LNCAP (cell line): ENCODE results near the gene RBFOX2.

Experiments used
- TF ChIP-seq, protein P1 (sequence below): fragments of 450-650 bp; IDR thresholded peaks from 2 replicates; pipeline ENCODE4 v1.5.1; 2017; ENCODE audit warnings: mild to moderate bottlenecking

RBFOX2 gene

DNA sequence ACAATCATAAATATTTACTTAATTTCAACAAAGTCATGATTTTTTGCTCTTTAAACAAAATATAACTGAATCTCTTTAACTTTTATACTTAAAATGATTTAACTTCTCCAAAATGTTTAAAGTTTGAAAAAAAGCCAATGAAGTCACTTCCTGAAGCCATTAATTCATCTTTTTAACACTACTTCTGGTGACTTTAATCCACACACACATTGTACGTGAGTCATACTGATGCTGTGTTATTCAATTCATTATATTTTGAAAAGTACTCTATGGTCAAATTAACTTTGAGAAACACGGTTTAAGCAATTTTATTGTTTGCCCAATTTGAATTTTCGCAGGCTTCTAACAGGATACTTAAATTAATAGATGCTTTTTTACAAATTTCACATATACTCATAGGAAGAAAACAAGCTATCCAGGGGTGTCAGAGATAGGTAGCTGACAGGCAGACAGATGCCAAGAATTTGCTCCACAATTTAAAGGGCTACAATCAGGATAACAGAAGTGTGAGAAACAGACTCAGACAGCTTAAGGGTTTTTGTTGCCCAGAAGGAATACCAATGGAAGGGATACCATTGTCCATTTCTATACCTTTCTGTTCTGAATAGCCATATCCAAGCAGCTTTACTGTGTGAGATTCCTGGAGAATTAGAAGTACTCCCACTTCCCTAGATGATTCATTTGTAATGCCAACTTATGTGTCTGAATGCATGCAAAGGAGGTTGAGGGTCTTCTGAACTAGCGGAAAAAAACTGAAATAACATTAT, 118.4 kb downstream of the RBFOX2 start:
- TF ChIP-seq, protein P1, sequence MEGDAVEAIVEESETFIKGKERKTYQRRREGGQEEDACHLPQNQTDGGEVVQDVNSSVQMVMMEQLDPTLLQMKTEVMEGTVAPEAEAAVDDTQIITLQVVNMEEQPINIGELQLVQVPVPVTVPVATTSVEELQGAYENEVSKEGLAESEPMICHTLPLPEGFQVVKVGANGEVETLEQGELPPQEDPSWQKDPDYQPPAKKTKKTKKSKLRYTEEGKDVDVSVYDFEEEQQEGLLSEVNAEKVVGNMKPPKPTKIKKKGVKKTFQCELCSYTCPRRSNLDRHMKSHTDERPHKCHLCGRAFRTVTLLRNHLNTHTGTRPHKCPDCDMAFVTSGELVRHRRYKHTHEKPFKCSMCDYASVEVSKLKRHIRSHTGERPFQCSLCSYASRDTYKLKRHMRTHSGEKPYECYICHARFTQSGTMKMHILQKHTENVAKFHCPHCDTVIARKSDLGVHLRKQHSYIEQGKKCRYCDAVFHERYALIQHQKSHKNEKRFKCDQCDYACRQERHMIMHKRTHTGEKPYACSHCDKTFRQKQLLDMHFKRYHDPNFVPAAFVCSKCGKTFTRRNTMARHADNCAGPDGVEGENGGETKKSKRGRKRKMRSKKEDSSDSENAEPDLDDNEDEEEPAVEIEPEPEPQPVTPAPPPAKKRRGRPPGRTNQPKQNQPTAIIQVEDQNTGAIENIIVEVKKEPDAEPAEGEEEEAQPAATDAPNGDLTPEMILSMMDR, result no peak

DNA sequence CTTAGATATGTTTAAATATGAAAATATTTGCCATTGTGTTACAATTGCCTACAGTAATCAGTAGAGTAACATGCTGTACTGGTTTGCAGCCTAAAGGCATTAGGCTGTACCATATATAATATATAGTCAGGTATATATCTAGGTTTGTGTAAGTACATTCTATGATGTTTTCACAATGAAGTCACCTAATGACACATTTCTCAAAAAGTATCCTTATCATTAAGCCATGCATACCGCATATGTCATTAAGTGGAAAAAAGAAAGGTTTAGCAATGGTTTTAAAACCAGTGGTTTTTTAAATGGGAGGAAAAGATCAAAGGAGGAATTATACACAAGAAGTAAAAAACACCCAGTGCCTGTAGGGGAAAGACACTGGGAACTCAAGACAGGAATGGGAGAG, 122.7 kb downstream of the RBFOX2 start:
- TF ChIP-seq, protein P1, result no peak

DNA sequence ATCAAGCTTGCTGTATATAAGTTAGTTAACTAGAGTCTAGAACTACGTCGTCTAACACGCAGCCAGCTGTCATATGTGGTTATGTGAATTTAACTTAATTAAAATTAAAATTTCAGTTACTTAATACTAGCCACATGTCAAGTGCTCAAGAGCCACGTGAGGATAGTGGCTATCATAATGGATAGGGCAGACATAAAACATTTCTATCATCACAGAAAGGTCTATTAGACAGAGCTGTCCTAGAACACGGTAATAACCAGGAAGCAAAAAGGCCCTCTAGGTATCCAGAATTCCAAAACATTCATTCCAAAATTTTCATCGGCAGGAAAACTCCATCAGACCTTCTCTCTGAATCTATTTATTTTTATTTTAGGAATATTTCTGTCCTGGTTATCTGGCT, 123.9 kb downstream of the RBFOX2 start:
- TF ChIP-seq, protein P1, result no peak

DNA sequence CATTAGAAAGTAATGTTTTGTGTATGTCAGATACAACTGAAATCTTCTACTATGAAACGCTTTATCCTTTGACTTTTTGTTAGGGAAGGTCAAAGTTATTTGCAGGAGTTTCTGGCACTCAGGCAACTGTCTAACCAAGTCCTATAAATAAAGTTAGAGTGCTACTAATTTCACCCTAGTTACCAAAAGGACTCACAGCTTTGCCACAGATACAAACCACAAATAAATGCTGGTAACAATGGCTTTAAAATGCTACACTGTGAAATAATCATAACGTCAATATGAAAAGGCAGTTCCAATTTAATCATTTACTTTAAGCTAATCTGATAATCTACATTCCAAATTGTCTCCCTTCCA, 124.3 kb downstream of the RBFOX2 start:
- TF ChIP-seq, protein P1, result no peak

DNA sequence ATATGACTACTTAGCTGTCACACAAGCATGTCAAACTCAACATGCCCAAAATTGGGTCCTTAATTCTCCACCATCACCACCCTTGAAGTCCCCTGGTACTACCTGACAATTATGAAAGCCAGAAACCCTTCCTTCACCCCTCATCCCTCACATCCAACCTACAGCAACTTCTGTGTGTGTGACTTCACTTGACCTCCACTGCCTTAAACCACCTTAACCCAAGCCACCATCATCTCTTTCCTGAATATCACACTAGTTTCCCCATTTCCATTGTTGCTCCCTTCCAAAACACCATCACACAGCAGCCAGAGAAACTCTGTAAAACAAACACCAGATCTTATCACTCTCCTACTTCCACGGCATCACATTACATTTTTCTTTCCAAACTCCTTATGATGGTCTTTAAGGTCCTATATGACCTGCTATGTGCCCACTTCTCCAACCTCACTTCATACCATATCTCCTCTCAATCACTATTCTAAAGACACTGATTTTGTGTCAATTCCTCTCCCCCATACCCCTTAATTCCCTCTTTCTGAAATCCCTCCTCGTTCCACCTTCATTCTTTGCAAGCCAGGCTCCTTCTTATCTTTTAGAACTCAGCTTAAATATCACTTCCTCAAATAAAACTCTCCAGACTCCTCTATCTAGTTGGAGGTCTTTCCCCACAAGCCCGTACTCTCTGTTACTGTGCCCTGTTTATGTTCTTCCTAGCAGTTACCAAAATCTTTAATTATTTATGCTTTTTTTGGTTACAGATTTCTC, 124.9 kb downstream of the RBFOX2 start:
- TF ChIP-seq, protein P1, result no peak

DNA sequence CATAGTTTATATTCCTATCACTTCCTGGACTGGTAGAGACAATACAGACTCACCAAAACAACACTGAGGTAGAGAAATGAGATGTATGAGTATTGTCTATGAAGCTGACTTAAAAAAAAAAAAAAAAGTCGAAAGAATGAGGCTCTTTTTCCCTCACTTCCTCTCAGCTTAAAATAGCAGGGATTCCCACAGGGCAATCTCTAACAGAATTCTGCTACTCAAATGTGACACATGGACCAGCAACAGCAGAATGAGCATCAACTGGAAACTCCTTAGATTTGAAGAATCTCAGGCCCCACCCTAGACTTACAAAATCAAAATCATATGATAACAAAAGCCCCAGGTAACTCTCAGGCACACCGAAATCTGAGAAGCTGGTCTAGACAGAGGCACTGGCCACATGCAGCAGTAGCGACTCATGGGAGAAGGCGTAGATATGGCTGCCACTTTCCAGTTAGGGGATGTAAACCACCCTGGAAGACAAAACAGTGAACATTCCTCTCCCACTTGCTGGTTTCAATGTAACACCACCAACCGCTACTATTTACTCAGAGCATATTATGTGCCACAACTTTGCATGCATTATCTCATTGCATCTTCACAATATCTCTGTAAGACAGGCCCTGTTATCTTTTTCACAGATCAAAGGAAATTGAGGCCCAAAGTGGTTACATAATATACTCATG, 128.0 kb downstream of the RBFOX2 start:
- TF ChIP-seq, protein P1, result no peak

DNA sequence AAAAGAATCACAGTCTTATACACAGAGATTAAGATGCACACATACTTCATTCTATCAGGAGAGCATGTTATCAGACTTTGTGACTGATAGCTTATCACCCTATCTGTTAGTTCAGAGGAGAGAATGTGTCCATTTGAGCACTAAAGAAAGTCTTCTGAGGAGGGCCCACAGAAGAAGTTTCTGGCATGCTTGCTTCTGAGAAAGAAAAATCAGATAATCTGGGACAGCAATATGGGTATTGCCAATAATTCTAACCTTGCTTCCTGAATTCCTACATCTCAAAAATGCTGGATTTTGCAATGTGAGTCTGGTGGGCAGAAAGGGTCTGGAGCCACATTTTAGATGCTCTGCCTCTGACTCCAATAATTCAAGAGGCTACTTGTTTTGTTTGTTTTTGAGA, 128.9 kb downstream of the RBFOX2 start:
- TF ChIP-seq, protein P1, result no peak
